GM12865 (cell line): Measurements from ENCODE around the gene RIOK3.
"Not testable (repeated sequence)": the region's sequence is repeated elsewhere in the genome, so short reads cannot be mapped to it uniquely, and the experiment has no call there.

Experiments
- DNase-seq: peaks from one replicate; pipeline ENCODE4 v3.0.0; 2010; ENCODE audit warnings: low read depth
- H3K4me3 ChIP-seq: 2 replicates; pipeline ENCODE4 v1.5.1; 2011; ENCODE audit warnings: mild to moderate bottlenecking, low read depth, low read length, control low read depth
- TF ChIP-seq, protein P1 (sequence below): IDR thresholded peaks from 2 replicates; pipeline ENCODE4 v1.5.1; 2011; ENCODE audit warnings: low read length, control low read depth, low read depth, inconsistent platforms; ENCODE audit not compliant: insufficient read depth; ENCODE audit errors: missing control alignments

The RIOK3 gene

DNA sequence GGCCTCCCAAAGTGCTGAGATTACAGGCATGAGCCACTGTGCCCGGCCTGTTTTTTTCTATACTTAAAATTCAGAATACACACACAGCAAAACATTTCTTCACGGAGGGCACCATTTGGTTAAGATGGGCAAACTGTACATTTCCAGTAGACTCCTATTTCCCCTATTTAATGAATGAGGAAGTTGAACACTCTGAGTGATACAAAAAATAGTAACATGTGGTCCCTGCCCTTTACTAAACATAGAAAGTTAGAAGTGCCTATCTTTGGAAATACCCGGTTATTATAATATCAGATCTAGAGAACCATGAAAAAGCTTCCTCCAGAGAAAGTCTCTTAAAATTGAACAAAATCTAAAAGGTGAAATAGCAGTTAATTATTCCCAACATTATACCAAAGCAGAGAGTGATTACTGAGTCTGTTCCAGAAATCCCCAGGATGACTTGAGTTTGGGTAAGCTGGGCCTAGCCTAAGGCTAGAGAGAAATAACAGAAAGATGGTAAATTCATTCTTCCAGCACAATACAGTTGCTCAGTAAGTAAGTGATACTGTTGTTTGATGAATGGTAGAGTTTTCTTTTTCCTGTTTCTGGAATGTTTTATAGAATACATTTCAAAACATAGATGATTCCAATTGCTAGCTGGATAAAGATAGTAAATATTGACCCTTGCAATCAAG, 26.9 kb downstream of the RIOK3 start:
- TF ChIP-seq, protein P1, sequence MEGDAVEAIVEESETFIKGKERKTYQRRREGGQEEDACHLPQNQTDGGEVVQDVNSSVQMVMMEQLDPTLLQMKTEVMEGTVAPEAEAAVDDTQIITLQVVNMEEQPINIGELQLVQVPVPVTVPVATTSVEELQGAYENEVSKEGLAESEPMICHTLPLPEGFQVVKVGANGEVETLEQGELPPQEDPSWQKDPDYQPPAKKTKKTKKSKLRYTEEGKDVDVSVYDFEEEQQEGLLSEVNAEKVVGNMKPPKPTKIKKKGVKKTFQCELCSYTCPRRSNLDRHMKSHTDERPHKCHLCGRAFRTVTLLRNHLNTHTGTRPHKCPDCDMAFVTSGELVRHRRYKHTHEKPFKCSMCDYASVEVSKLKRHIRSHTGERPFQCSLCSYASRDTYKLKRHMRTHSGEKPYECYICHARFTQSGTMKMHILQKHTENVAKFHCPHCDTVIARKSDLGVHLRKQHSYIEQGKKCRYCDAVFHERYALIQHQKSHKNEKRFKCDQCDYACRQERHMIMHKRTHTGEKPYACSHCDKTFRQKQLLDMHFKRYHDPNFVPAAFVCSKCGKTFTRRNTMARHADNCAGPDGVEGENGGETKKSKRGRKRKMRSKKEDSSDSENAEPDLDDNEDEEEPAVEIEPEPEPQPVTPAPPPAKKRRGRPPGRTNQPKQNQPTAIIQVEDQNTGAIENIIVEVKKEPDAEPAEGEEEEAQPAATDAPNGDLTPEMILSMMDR, result no peak
- DNase-seq, result no peak
- H3K4me3 ChIP-seq, result no peak overlapping the region

DNA sequence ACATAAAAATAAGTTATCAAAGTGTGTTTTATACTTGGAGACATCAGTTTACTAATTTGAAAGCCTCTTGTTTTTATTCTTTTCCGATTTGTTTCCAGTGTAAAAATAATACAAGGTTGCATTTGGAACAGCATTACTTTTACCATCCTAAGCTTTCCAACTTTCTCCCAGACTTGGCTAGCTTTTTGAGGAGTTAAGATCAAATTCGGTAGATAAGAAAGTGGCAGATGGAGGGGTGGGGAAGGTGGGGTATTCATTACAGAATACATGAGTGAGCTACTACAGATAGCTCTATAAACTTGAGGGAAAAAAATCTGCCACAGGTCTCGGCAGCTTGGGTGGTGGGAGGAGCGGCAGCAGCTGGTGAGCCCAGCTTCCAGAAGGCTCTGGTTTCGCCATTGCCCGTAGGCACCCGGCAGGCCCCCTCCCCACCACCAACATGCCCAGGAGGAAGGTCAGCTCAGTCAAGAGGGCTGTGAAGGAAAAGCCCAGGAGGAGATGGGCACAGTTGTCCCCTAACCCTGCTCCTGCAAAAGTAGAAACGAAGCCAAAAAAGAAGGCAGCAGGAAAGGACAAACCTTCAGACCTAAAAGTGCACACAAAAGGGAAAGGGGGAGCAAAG, 31.6 kb downstream of the RIOK3 start:
- DNase-seq, result no peak
- no peak overlapping the region for H3K4me3 ChIP-seq
- TF ChIP-seq, protein P1, result no peak

DNA sequence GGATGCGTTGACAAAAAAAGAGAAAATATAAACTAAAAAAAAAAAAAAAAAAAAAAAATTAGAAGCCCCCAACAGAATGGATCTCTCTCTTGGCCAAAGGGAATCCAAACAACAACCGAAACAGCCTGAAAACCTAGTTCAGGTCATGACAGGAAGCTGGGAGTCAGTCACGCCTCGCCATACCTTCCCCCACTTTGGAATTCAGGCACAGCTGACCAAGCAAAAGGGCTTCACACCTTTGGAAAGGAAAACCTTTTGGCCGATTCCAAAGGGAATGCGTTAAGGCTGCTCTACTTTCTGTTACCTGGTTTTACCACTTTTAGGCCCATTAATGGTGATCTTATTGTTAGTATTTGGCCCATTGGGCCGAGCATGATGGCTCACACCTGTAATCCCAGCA, 32.3 kb downstream of the RIOK3 start:
- TF ChIP-seq, protein P1, result no peak
- H3K4me3 ChIP-seq, result no peak overlapping the region
- DNase-seq, result no peak

DNA sequence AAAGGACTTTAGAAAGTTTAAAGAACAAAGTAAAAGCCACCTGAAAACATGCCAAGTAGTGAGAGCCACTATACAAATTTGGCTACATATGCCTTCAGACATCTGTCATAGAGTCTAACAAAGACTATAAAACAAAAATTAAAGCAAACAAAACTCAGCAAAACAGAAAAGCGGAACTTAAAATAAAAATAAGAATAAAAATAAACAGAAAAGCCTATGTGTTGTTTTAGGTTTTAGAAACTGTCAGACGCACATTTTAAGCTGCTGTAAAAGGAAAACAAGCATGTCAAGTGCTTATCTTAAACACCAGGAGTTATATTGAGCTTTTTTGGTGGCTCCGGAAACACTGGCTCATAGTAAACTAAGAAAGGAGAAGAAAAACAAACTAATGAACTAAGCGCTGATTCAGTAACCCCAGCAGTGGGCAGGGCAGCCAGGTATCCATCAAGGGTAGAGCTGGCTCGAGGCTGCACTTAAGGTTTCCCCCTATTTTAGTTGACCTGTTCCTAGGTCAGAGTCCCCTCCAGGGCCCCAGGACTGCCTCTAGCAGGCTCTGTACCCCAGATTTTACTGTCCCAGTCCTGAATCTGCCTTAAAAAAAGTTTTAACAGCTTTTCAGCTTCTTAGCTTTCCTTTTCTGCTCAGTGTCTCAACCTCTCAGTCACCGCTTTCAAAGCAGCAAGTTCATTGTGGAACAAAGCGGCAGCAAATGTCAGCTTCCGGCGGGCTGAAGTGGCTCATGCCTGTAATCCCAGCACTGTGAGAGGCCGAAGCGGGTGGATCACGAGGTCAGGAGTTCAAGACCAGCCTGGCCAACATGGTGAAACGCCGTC, 34.9 kb downstream of the RIOK3 start:
- DNase-seq, result peak; percentile 74
- TF ChIP-seq, protein P1, result no peak
- H3K4me3 ChIP-seq, result peak overlapping the region; percentile 42

DNA sequence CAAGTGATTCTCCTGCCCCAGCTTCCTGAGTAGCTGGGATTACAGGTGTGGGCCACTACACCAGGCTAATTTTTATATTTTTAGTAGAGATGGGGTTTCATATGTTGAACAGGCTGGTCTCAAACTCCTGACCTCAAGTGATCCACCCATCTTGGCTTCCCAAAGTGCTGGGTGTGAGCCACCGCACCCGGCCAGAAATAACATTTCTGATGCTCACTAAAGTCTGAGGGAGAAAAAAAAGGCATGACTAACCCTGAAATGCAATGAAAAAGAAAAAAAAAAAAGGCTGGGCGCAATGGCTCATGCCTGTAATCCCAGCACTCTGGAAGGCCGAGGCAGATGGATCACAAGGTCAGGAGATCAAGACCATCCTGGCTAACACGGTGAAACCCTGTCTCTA, 36.5 kb downstream of the RIOK3 start:
- H3K4me3 ChIP-seq, DNase-seq: not testable (repeated sequence)

DNA sequence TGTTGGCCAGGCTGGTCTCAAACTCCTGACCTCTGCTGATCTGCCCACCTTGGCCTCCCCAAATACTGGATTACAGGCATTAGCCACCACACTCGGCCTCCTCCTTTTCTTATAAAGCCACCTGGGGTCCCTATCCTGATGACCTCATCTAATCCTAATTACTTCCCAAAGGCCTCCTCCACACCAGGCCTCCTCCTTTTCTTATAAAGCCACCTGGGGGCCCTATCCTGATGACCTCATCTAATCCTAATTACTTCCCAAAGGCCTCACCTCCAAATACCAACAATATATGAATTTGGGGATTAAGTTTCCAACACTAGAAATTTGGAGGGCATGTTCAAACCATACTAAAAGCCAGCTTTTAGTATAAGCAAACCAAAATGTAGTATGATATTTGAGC, 40.6 kb downstream of the RIOK3 start:
- no peak overlapping the region for H3K4me3 ChIP-seq
- no peak for DNase-seq
- TF ChIP-seq, protein P1, result no peak

DNA sequence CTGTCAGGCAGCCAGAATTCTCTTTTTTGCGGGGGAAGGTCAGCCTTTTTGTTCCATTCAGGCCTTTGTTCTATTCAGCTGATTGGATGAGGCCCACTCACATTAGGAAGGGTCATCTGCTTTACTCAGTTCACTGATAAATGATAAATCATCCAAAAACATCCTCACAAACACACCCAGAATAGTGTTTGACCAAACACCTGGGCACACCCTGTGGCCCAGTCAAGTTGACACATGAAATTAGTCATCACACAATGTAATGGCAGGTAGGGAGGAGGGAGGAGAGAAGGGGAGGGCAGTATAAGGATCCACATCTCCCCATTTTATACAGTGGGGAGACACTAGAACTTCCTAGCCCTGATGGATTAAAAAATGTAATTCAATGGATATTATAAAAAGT, 41.9 kb downstream of the RIOK3 start:
- TF ChIP-seq, protein P1, result no peak
- DNase-seq, result no peak
- H3K4me3 ChIP-seq, result no peak overlapping the region
